HepG2 (cell line): Measurements from ENCODE around the gene OTOP3. TPM values are rescaled to one million over a fixed set of nuclear protein-coding genes. Genes with fewer than 3 reads are reported as not detected.

Experiments
- CEBPB ChIP-seq: IDR thresholded peaks from 2 replicates; pipeline ENCODE4 v1.6.1; 2011; ENCODE audit warnings: low read depth, low read length, improper control_type of control experiment, borderline replicate concordance
- IRF2 ChIP-seq: IDR thresholded peaks from 2 replicates; pipeline ENCODE4 v1.6.1; 2018; ENCODE audit warnings: missing genetic modification reagents, missing compliant biosample characterization
- JUN ChIP-seq: sonication (generic); formaldehyde crosslinking; IDR thresholded peaks from 2 replicates; pipeline ENCODE4 v1.4.0; 2020; ENCODE audit warnings: mild to moderate bottlenecking, missing genetic modification reagents
- KLF6 ChIP-seq: IDR thresholded peaks from 2 replicates; pipeline ENCODE4 v1.8.0; 2016; ENCODE audit warnings: missing biosample characterization, missing genetic modification reagents
- PAWR ChIP-seq: sonication (generic); formaldehyde crosslinking; IDR thresholded peaks from 2 replicates; pipeline ENCODE4 v1.4.0; 2020; ENCODE audit warnings: missing genetic modification reagents, mild to moderate bottlenecking, borderline replicate concordance
- PITX1 ChIP-seq: sonication (generic); formaldehyde crosslinking; IDR thresholded peaks from 2 replicates; pipeline ENCODE4 v1.5.1; 2020; ENCODE audit warnings: mild to moderate bottlenecking, missing genetic modification reagents
- XRCC5 ChIP-seq: fragments of 200-400 bp; formaldehyde crosslinking; optimal IDR thresholded peaks from 2 replicates; pipeline ENCODE3; 2017; ENCODE audit warnings: mild to moderate bottlenecking, low read length
- ZNF773 ChIP-seq: sonication (generic); formaldehyde crosslinking; IDR thresholded peaks from 2 replicates; pipeline ENCODE4 v1.4.0; 2020; ENCODE audit warnings: missing genetic modification reagents, borderline replicate concordance
- polyA plus RNA-seq, 8 experiments: library from polyadenylated mRNA; depleted of rRNA in 3 of 8; stranded (reverse) in 7 of 8; unstranded in 1 of 8; fragments of >200 nt; fragmentation: Illumina TruSeq in 4 of 8; extraction: Trizol in 4 of 8; gene quantifications; 2 replicates each; pipeline versions ENCODE4 v1.2.1 to v1.2.3, GENCODE V29; 2011 to 2016; ENCODE audit warnings: low read depth in 4 of 8, missing spikeins in 1 of 8, mixed read lengths in 1 of 8; ENCODE audit not compliant: insufficient read depth in 1 of 8
- total RNA-seq, 5 experiments: library from RNA; depleted of rRNA; stranded (reverse); fragments of >200 nt; fragmentation: Illumina TruSeq; extraction: Trizol; gene quantifications; 2 replicates each; pipeline ENCODE4 v1.2.3, GENCODE V29; 2016; ENCODE audit warnings: low read depth in 1 of 5
- TF ChIP-seq, protein P1 (sequence below), 2 experiments: fragments of 450-650 bp in 1 of 2; sonication (generic) in 1 of 2; formaldehyde crosslinking in 1 of 2; IDR thresholded peaks; 2 replicates each; pipeline versions ENCODE4 v1.6.1 to v1.8.0; 2016 to 2022; ENCODE audit warnings: antibody characterized with exemption in 1 of 2, mild to moderate bottlenecking in 1 of 2, missing genetic modification reagents in 1 of 2
- TF ChIP-seq, protein P2 (sequence below): sonication (generic); formaldehyde crosslinking; IDR thresholded peaks from 2 replicates; pipeline ENCODE4 v1.4.0; 2020; ENCODE audit warnings: missing genetic modification reagents, mild to moderate bottlenecking, borderline replicate concordance
- TF ChIP-seq, protein P3 (sequence below): sonication (generic); formaldehyde crosslinking; IDR thresholded peaks from 2 replicates; pipeline ENCODE4 v1.5.0; 2020; ENCODE audit warnings: mild to moderate bottlenecking, missing genetic modification reagents, borderline replicate concordance

Gene OTOP3
- total and polyA plus RNA-seq, 2 of the 13 experiments (the other 11 are each of a cell fraction or from before 2014, with no cell fraction given), result not detected

DNA sequence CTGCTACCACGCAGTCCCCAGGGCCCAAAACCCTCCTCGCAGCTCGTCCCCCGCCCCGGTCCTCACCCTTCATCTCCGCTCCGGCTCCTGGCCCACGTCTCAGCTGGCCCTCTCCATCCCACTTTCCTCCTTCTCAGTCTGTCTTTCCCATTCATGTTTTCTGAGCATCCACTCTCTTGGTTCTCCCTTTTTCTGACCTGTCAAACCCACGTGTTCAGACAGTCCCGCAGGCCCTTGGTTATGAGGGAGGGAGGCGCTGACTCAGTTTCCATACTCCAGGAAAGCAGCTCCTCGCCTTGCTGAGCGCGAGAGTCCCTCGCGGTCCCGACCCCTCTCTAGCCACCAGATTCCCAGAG is 37.3 kb downstream of the OTOP3 start (continued):
- TF ChIP-seq, protein P1, sequence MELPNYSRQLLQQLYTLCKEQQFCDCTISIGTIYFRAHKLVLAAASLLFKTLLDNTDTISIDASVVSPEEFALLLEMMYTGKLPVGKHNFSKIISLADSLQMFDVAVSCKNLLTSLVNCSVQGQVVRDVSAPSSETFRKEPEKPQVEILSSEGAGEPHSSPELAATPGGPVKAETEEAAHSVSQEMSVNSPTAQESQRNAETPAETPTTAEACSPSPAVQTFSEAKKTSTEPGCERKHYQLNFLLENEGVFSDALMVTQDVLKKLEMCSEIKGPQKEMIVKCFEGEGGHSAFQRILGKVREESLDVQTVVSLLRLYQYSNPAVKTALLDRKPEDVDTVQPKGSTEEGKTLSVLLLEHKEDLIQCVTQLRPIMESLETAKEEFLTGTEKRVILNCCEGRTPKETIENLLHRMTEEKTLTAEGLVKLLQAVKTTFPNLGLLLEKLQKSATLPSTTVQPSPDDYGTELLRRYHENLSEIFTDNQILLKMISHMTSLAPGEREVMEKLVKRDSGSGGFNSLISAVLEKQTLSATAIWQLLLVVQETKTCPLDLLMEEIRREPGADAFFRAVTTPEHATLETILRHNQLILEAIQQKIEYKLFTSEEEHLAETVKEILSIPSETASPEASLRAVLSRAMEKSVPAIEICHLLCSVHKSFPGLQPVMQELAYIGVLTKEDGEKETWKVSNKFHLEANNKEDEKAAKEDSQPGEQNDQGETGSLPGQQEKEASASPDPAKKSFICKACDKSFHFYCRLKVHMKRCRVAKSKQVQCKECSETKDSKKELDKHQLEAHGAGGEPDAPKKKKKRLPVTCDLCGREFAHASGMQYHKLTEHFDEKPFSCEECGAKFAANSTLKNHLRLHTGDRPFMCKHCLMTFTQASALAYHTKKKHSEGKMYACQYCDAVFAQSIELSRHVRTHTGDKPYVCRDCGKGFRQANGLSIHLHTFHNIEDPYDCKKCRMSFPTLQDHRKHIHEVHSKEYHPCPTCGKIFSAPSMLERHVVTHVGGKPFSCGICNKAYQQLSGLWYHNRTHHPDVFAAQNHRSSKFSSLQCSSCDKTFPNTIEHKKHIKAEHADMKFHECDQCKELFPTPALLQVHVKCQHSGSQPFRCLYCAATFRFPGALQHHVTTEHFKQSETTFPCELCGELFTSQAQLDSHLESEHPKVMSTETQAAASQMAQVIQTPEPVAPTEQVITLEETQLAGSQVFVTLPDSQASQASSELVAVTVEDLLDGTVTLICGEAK (IDR thresholded peaks at IDR 0.05), result no peak
- TF ChIP-seq, protein P1 (CRISPR knock-in tag; IDR thresholded peaks at IDR 0.05), result no peak
- TF ChIP-seq CEBPB (no peak), JUN (CRISPR knock-in tag) (no peak), XRCC5 (peak; percentile 18), ZNF773 (CRISPR knock-in tag) (no peak), PITX1 (0 out of 2 replicates have a peak, but pooled peaks have one; percentile 45), IRF2 (no peak), PAWR (CRISPR knock-in tag) (no peak), KLF6 (CRISPR knock-in tag) (no peak)
- TF ChIP-seq, protein P2, sequence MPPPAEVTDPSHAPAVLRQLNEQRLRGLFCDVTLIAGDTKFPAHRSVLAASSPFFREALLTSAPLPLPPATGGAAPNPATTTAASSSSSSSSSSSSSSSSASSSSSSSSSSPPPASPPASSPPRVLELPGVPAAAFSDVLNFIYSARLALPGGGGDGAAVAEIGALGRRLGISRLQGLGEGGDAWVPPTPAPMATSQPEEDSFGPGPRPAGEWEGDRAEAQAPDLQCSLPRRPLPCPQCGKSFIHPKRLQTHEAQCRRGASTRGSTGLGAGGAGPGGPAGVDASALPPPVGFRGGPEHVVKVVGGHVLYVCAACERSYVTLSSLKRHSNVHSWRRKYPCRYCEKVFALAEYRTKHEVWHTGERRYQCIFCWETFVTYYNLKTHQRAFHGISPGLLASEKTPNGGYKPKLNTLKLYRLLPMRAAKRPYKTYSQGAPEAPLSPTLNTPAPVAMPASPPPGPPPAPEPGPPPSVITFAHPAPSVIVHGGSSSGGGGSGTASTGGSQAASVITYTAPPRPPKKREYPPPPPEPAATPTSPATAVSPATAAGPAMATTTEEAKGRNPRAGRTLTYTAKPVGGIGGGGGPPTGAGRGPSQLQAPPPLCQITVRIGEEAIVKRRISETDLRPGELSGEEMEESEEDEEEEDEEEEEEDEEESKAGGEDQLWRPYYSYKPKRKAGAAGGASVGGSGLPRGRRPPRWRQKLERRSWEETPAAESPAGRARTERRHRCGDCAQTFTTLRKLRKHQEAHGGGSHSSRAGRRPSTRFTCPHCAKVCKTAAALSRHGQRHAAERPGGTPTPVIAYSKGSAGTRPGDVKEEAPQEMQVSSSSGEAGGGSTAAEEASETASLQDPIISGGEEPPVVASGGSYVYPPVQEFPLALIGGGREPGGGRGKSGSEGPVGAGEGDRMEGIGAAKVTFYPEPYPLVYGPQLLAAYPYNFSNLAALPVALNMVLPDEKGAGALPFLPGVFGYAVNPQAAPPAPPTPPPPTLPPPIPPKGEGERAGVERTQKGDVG, result peak; percentile 13; the same call in 1 of the 2 replicates
- TF ChIP-seq, protein P3, sequence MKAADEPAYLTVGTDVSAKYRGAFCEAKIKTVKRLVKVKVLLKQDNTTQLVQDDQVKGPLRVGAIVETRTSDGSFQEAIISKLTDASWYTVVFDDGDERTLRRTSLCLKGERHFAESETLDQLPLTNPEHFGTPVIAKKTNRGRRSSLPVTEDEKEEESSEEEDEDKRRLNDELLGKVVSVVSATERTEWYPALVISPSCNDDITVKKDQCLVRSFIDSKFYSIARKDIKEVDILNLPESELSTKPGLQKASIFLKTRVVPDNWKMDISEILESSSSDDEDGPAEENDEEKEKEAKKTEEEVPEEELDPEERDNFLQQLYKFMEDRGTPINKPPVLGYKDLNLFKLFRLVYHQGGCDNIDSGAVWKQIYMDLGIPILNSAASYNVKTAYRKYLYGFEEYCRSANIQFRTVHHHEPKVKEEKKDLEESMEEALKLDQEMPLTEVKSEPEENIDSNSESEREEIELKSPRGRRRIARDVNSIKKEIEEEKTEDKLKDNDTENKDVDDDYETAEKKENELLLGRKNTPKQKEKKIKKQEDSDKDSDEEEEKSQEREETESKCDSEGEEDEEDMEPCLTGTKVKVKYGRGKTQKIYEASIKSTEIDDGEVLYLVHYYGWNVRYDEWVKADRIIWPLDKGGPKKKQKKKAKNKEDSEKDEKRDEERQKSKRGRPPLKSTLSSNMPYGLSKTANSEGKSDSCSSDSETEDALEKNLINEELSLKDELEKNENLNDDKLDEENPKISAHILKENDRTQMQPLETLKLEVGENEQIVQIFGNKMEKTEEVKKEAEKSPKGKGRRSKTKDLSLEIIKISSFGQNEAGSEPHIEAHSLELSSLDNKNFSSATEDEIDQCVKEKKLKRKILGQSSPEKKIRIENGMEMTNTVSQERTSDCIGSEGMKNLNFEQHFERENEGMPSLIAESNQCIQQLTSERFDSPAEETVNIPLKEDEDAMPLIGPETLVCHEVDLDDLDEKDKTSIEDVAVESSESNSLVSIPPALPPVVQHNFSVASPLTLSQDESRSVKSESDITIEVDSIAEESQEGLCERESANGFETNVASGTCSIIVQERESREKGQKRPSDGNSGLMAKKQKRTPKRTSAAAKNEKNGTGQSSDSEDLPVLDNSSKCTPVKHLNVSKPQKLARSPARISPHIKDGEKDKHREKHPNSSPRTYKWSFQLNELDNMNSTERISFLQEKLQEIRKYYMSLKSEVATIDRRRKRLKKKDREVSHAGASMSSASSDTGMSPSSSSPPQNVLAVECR (CRISPR knock-in tag), result no peak
